Medulla oblongata (tissue), 1 donor: ENCODE data around the gene ACTMAP.
"Not testable (repeated sequence)": the region's sequence is repeated elsewhere in the genome, so short reads cannot be mapped to it uniquely, and the experiment has no call there.

Experiments
- DNase-seq: peaks from one replicate; pipeline ENCODE4 v3.0.0-alpha.2; 2015; ENCODE audit errors: extremely low spot score

The ACTMAP gene

DNA sequence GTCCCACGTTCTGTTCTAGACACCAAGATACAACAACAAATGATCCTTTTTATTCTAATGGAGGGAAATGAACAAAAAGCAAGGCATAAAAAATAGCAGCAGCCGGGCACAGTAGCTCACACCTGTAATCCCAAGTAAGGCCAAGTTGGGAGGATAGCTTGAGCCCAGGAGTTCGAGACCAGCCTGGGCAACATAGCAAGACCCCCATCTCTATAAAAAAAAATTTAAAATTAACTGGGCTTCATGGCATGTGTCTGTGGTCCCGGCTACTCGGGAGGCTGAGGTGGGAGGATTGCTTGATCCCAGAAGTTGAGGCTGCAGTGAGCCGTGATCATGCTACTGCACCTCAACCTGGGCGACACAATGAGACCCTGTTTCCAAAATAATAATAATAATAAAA, 26.1 kb upstream of the ACTMAP start:
- DNase-seq = no peak

DNA sequence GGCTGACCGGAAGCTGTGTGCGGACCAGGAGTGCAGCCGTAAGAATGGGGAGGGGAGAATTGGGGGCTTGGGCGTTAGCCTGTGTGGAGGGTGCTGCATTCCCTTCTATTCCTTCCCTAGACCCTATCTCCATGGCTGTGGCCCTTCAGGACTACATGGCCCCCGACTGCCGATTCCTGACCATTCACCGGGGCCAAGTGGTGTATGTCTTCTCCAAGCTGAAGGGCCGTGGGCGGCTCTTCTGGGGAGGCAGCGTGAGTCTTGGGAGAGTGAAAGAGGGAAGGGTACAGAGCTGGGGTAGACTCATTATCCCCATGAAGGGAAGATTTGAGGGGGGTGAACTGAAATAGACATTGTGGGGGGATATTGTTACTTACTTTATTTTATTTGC, 25.4 kb upstream of the ACTMAP start:
- DNase-seq = no peak

DNA sequence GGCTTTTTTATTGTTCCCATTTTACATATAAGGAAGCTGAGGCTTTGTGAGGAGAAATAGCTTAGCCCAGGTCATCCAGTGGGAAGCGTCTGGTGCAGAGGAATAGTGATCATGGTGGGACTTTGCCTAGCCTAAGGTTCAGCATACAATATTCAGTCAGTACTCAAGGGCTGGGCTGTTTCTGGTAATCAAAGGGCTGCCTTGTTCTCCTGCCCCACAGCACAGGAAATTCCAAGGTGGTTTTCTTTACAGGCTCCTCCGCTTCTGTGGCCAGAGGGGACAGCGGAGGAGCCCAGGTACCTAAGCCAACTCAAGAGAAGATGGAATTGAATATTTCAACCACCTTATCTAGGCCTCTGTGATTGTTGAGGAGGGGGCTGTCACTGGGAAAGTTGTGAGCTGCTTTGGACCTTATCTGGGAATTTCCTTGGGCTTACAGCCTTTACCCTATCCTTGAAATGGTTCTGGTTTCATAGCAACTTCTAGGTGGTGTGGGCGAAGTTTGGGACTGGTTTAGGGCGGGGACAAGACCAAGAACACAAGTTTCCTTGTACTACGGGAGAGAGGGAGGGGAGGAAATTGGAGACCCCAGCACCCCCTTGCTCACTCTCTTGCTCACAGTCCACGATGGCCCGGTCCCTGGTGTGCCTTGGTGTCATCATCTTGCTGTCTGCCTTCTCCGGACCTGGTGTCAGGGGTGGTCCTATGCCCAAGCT, 24.8 kb upstream of the ACTMAP start, which contains the start of gene MIA:
MIA (plus strand) TSS at position 606 of the 716 bp plus-strand sequence; CDS start at position 628, 22 bp downstream.
- DNase-seq = no peak

DNA sequence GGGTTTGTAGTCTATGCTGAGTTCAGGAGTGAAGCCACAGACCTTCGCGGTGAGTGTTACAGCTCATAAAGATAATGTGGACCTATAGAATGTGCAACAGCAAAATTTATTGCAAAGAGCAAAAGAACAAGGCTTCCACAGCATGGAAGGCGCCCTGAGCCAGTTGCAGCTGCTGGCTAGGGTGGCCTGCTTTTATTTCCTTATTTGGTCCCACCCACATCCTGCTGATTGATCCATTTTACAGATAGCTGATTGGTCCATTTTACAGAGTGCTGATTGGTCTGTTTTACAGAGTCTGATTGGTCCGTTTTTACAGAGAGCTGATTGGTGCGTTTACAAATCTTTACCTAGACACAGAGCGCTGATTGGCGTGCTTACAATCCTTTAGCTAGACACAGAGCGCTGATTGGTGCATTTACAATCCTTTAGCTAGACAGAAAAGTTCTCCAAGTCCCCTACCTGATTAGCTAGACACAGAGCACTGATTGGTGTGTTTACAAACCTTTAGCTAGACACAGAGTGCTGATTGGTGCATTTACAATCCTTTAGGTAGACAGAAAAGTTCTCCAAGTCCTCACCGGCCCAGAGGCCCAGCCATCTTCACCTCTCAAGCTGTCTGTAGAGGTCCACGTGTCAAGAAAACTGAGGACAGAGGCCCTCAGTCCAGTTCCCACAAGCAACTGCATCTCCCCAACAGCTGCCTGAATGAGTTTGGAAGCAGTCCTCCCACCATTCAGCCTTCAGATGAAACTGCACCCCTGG, 21.0 kb upstream of the ACTMAP start:
- DNase-seq = not testable (repeated sequence)

DNA sequence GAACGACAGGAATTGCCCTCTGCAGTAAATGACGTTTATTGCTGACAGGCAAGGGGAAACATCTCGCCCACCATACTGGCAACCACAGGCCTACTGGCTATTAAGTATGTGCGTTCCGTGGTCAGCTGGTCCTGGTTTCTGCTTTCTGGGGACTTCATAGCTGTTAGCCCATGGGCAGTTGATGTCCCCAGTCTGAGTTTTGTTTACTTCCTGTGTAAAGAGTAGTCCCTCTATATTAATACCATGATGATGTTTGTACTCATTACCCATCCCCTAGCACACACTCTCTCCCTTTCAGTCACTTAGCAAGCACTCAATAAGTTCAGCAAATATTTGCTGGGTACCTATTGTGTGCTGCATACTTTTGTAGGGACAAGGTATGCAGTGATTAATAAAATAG, 18.6 kb upstream of the ACTMAP start:
- no peak for DNase-seq

DNA sequence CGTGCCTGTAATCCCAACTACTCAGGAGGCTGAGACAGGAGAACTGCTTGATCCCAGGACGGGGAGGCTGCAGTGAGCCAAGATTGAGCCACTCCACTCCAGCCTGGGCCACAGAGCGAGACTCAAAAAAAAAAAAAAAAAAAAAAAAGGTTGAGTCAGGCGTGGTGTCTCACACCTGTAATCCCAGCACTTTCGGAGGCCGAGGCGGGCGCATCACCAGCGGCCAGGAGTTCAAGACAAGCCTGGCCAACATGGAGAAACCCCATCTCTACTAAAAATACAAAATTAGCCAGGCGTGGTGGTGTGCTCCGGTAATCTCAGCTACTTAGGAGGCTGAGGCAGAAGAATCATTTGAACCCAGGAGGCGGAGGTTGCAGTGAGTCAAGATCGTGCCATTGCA, 16.1 kb upstream of the ACTMAP start:
- not testable (repeated sequence) for DNase-seq

DNA sequence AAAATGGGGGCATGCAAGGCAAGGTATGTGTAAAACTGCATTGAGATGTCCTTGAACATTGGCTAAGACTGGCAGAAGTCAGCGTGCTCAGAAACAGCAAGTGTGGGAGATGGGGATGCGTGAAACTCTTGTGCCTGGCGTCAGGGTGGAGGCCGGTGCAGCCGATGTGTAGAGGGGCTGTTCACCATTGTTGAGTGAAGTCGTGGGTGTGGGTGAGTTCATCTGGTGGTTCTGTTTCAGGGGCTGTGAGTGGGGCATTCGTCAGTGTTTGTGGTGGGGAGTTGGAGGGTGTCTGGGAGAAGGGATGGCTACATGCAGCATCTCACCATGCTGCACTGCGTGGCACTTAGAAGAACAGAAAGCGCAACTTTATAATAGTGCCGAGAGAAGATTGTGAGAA, 13.7 kb upstream of the ACTMAP start:
- no peak for DNase-seq

DNA sequence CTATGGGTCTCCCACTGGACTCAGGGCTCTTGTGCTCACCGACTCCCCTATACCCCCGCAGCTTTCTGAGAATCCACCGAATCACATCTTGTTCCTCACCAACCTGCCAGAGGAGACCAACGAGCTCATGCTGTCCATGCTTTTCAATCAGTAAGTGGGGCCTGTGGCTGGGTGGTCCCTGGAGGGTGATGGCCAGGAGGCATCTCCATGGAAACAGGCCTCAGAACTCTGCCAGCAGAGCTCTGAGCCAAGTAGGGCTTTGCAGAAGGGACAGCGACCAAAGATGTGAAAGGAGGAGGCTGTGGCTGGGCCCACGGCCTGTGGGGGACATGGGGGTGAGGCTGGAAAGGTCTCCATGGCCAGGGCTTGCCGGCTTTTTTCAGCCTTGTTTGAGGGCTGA, 13.2 kb upstream of the ACTMAP start:
- no peak for DNase-seq

DNA sequence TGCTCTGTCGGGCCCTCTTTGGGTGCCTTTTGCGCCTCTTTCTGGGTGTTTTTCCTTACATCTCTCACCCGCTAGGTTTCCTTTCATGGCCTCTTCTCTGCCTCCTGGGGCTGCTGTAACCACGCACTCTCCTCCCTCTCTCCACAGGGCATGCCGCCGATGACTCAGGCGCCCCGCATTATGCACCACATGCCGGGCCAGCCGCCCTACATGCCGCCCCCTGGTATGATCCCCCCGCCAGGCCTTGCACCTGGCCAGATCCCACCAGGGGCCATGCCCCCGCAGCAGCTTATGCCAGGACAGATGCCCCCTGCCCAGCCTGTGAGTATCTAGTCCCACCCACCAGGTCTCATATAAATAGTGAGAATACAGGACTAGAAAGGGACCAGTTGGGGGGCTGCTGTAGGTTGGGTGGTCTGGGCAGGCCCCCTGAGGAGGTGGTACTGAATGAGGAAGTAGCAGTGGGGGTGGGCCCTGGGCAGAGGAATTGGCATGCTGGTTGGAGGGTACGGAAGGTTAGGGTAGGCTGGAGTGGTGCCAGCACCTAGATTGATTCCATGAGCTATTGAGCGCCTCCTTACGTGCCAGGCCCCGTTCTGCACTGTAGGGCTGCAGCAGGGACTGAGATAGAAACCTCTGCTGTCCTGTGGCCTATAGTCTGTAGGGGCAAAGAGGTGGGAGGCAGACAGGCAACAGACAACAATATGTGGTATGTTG, 12.6 kb upstream of the ACTMAP start:
- DNase-seq = no peak

DNA sequence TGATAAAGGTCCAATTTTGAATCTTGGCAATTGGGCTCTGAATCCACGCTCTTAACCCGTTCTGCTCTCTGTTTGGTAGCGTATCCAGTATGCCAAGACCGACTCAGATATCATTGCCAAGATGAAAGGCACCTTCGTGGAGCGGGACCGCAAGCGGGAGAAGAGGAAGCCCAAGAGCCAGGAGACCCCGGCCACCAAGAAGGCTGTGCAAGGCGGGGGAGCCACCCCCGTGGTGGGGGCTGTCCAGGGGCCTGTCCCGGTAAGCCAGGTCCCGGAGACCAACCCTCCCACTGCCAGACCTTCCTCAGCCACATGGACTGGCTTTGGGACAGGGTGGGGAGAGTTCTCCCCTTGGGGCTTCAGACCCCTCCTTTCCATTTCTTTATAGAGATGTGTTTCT, 9.1 kb upstream of the ACTMAP start:
- DNase-seq = no peak

DNA sequence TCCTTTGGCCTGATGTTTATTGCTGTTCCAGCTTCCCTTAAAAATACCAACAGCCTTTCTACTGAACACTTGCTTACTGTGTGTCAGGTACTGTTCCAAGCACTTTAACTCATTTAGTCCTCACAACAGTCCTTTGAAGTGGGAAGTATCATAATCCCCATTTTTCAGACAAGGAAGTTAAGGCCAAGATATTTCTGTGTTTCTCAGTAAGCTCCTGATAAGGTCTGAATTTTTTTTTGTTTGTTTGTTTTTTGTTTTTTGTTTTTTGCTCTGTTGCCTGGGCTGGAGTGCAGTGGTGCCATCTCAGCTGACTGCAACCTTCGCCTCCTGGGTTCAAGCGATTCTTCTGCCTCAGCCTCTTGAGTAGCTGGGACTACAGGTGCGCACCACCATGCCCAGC, 8.2 kb upstream of the ACTMAP start:
- no peak for DNase-seq

DNA sequence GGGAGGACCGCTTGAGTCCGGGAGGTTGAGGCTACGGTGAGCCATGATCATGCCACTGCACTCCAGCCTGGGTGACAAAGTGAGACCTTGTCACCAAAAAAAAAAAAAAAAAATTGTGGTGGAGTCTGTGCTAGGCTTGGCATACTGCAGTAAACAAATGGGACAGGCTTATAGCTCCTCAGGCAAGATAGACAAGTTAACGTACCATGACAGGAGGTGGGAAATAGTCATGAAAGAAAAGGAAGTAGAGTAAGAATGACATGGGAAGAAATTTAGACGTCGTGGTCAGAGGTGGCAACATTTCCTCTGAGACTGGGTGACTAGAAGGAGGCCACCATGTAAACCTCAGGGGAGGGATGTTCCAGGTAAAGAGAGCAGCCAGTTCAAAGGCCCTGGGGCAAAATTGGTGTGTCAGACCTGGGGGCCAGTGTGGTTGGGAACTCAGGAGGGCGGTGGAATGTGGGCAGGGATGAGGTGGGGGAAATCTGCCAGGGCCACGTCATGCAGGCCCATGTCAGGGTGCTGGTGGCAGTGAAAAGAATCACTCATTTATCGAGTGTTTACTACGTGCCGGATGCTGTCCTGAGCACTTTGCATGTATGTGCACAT, 6.3 kb upstream of the ACTMAP start:
- no peak for DNase-seq

DNA sequence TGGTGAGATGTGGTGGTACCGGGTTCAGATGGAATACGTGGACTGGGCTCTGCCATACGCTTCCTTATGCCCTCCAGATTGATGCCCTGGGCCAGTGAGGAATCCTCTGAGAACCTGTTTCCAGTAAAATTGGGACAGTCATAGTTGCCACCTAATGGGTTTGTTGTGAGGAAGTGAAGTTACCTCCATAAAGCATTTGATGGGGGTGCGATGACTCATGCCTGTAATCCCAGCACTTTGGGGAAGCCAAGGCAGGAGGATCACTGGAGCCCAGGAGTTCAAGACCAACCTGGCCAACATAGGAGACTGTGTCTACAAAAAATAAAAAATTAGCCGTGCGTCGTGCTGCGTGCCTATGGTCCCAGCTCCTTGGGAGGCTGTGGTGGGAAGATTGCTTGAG, 5.5 kb upstream of the ACTMAP start:
- no peak for DNase-seq

DNA sequence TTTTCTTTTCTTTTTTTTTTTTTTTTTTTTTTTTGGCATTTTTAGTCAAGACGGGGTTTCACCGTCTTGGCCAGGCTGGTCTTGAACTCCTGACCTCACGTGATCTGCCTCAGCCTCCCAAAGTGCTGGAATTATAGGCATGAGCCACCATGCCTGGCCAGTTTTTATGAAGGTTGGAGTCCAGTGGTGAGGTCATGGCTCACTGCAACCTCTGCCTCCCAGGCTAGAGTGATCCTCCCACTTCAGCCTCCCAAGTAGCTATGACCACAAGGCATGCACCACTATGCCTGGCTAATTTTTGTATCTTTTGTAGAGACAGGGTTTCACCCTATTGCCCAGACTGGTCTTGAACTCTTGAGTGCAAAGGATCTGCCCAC, 5.0 kb upstream of the ACTMAP start:
- DNase-seq = no peak

DNA sequence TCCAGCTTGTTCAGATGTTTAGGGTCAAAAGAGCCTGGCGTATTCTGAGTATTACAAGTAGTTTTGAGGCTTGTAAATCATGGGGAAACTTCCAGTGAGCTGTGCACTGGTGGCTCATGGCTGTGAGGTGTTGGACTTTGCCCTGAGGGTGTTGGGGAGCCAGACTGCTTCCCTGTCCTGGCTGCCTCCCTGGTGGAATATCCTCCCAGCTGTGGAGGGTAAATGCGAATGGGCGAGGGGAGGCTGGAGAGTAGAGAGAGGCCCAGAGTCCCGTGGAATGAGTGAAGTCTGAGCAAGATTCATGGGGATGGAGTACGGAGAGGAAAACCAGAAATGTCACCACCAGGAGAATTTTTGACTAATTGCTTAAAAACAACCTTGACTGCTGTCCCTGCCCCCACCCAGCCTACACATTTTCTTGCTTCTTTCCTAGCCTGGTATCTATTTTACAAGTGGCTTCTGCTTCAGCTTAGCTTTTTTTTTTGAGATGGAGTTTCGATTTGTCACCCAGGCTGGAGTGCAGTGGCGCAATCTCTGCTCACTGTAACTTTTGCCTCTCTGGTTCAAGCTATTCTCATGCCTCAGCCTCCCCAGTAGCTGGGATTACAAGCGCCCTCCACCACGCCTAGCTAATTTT, 4.5 kb upstream of the ACTMAP start:
- DNase-seq = no peak

DNA sequence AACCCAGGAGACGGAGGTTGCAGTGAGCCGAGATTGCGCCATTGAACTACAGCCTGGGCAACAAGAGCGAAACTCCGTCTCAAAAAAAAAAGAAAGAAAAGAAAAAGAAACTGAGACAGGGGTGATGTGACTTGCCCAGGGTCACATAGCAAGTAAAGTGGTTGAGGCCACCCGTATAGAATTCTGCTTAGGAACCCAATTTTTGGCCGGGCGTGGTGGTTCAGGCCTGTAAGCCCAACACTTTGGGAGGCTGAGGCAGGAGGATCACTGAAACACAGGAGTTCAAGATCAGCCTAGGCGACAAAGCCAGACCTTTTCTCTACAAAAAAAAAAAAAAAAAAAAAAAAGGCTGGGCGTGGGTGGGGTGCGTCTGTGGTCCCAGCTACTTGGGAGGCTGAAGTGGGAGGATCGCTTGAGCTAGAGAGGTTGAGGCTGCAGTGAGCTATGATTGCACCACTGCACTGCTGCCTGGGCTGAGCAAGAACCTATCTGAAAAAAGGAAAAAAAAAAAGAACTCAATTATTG, 2.0 kb upstream of the ACTMAP start:
- no peak for DNase-seq

DNA sequence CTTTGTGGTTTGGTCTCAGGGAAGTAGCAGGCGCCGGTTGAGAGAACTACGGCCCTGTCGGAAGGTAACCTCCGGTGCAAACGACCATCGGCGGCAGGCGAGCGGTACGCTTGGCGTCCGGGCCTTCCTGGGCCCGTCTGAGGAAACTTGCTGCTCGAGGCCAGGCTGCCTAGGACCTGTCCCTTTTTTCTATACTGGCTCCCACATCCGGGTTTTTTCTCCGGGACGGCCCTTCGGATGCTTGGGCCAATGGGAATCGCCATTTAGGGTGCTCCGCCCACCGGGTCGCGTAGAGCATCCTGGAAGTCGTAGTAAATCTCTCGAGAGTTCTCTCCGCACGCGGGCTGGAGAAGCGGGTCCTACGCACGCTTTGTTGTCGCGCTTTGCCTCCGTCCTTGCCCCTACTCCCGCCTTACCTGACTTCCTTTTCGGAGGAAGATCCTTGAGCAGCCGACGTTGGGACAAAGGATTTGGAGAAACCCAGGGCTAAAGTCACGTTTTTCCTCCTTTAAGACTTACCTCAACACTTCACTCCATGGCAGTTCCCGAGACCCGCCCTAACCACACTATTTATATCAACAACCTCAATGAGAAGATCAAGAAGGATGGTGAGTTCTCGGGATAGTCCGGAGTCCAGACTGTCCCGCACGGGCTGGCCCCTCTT, 729 bp upstream of the ACTMAP start, which contains the start of gene SNRPA:
SNRPA (plus strand) TSS at position 330 of the 664 bp plus-strand sequence; CDS start at position 536, 206 bp downstream.
- peak; percentile 99 for DNase-seq

DNA sequence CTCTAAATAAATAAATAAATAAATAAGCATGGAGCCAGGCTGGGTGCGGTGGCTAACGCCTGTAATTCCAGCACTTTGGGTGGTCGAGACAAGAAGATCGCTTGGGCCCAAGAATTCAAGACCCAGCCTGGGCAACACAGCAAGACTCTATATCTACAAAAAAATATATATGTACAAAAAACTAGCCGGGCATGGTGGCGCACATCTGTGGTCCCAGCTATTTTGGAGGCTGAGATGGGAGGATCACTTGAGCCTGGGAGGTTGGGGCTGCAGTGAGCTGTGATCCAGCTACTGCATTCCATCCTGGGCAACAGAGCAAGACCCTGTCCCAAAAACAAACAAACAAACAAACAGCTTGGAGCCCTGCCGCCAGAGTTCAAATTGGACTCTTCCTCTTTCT, 2.7 kb downstream of the ACTMAP start:
- DNase-seq = no peak

DNA sequence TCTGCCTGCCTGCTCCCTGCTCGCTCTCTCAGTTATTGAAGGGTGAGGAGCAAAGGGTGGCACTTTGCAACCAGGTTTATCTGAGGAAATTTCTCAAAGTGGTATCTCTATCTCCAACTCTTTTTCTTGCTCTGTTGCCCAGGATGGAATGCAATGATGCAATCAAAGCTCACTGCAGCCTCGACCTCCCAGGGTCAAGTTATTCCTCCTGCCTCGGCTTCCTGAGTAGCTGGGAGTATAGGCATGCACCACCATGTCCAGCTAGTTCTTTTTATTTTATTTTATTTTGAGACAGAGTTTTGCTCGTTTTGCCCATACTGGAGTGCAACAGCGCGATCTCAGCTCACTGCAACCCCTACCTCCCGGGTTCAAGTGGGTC, 4.9 kb downstream of the ACTMAP start:
- DNase-seq = no peak

DNA sequence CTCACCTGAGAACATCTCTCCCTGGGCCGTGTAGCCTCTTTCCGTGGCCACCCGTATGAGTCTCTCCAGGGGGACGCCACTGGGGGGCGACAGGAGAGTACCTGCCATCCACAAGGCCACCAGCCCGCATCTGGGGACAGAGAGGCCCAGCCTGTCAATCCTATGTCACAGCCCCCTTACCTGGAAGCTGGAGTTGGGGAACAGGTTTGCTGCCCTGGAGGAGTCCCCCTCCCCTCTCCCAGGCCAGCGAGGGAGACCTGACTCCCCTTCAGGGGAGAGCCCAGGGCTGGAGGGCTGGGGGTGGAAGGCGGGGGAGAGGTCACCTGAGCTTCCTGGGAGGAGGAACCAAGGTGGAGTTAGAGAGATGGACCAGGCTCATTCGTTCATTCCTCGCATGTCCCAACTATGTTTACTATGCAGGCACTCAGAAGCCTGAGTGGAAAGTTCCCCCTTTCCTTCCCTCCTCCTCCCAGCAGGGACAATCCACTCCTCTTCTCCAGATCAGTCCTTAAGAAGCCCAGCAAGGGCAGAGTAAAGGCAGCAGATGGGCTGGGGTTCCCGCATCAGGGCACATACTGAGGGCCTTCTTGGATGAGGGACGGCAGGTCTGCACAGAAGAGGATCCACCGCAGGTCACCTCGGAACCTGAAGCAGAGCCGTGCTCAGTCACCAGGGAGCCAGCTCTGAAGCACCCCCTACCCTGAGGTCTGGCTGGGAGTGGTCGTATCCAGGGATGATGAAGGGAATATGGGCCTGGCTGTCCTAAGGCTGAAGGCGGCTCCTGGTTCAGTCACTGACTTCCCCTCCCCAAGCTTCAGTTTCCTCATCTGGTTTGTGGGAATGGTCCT, 5.5 kb downstream of the ACTMAP start:
- no peak for DNase-seq
